Measurements from ENCODE around the gene MAGEB1.

The MAGEB1 gene, protein sequence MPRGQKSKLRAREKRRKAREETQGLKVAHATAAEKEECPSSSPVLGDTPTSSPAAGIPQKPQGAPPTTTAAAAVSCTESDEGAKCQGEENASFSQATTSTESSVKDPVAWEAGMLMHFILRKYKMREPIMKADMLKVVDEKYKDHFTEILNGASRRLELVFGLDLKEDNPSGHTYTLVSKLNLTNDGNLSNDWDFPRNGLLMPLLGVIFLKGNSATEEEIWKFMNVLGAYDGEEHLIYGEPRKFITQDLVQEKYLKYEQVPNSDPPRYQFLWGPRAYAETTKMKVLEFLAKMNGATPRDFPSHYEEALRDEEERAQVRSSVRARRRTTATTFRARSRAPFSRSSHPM

GRCh38 chrX:30246769-30247489 lies at the start of gene MAGEB1:
Gene MAGEB1 (plus strand): TSS chrX:30247146. CDS start chrX:30250494, 3,348 bp downstream.
- DNase-seq (ENCODE audit: extremely low read depth in 1 of 2, low read depth in 1 of 2): no peak

GRCh38 chrX:30212172-30212571 lies 34.8 kb upstream of the MAGEB1 start:
- no peak for DNase-seq (ENCODE audit: extremely low read depth in 1 of 2, low read depth in 1 of 2)

- no peak for DNase-seq (ENCODE audit: extremely low read depth in 1 of 2, low read depth in 1 of 2)
Measured at GRCh38 chrX:30215357-30215843, 31.5 kb upstream of the MAGEB1 start, which contains the start of gene MAGEB2. Gene MAGEB2 (plus strand): TSS chrX:30215563. CDS start chrX:30218581, 3,018 bp downstream.

- DNase-seq (ENCODE audit: extremely low read depth in 1 of 2, low read depth in 1 of 2): no peak
Measured at GRCh38 chrX:30217465-30217864, 29.5 kb upstream of the MAGEB1 start.

- DNase-seq (ENCODE audit: extremely low read depth in 1 of 2, low read depth in 1 of 2): no peak
Measured at GRCh38 chrX:30219372-30219771, 27.6 kb upstream of the MAGEB1 start.

DNA sequence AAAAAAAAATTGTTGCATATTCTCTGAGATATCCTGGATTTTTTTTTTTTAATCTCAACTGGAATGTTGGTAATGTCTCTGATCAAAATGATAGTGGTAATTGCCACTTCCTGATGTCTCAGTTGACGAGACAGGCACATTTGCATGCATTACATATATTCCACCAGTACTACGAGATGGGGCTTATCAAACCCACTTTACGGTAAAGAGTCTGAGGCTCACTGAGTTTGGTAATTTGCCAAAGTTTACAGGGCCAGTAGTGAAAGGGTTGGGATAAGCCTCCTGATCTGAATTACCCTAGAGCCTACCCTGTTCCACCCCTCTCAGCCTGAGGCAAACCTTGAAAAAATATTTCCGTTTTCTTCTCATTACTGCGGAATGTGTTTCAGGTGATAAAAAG lies 26.3 kb upstream of the MAGEB1 start:
- DNase-seq (ENCODE audit: extremely low read depth in 1 of 2, low read depth in 1 of 2): no peak

GRCh38 chrX:30224536-30224935 lies 22.4 kb upstream of the MAGEB1 start:
- DNase-seq (ENCODE audit: extremely low read depth in 1 of 2, low read depth in 1 of 2): no peak

- no peak for DNase-seq (ENCODE audit: extremely low read depth in 1 of 2, low read depth in 1 of 2)
Measured at GRCh38 chrX:30228526-30228925, 18.4 kb upstream of the MAGEB1 start.

GRCh38 chrX:30230395-30230794 lies 16.6 kb upstream of the MAGEB1 start, which contains the start of gene MAGEB3:
Gene MAGEB3 (plus strand): TSS chrX:30230657. CDS start chrX:30235925, 5,268 bp downstream.
- DNase-seq (ENCODE audit: extremely low read depth in 1 of 2, low read depth in 1 of 2): no peak

DNA sequence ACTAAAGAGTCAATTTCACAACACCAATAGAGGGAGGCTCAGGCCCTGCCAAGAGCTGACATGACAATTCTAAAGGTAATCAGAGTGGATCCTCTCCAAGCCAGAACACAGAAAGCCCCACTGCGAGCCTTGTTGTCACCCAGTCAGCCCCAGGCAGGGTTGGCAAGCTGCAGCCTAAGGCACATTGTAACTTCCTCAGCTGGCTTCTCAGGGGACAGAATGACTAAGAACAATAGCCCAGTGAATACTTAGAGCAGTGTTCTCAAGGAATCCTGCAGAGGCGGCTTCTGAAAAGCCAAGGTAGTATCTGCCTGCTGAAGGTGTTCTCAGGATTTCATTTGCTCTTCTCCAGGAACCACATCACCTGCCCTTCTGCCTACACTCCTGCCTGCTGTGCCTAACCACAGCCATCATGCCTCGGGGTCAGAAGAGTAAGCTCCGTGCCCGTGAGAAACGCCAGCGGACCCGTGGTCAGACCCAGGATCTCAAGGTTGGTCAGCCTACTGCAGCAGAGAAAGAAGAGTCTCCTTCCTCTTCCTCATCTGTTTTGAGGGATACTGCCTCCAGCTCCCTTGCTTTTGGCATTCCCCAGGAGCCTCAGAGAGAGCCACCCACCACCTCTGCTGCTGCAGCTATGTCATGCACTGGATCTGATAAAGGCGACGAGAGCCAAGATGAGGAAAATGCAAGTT lies 5.1 kb upstream of the MAGEB1 start, which contains the start of gene MAGEB4:
Gene MAGEB4 (plus strand): TSS at position 277 of the 692 bp plus-strand sequence. CDS start 136 bp downstream, at position 413.
- DNase-seq (ENCODE audit: extremely low read depth in 1 of 2, low read depth in 1 of 2): no peak

GRCh38 chrX:30248854-30249253 lies 1.9 kb downstream of the MAGEB1 start:
- DNase-seq (ENCODE audit: extremely low read depth in 1 of 2, low read depth in 1 of 2): no peak

DNA sequence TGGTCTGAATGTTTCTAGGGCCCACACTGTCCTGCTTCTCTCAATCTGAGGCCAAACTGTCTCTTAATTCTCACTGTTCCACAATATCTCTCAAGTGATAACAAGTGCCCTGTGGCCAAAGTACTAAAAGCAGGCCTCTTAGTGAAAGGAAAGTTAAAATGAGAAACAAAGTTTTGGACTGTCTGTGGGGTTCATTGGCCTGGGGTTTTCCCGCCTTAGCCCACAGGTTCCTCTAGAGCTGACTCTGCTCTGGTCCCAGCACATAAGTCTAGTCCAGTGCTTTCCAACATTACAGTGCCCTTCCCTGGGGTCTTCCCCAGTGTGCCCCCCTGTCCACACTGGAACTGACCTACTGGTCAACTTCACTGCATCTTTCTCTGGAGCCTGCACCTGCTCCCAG lies 6.3 kb downstream of the MAGEB1 start:
- no peak for DNase-seq (ENCODE audit: extremely low read depth in 1 of 2, low read depth in 1 of 2)

DNA sequence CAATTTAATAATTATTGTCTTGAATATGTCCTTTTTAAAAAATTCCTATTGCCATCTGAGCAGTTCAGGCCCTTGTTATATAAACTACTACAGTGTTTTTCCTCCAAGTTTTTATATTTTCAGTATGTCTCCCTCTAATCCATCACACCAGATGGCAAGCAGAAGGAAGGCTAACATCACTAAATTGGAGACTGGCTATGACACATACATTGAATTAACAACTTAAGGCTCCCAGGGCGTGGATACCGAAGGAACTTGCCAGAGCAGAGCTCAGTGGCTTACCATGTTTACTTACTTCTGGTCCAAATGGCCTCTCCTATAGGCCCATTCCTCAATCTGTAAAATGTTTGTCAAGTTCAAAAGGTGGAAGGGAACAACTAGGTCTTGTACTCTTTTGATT lies 13.0 kb downstream of the MAGEB1 start:
- no peak for DNase-seq (ENCODE audit: extremely low read depth in 1 of 2, low read depth in 1 of 2)

- no peak for DNase-seq (ENCODE audit: extremely low read depth in 1 of 2, low read depth in 1 of 2)
Measured at GRCh38 chrX:30261012-30261411, 14.1 kb downstream of the MAGEB1 start.

- DNase-seq (ENCODE audit: extremely low read depth in 1 of 2, low read depth in 1 of 2): no peak
Measured at GRCh38 chrX:30262763-30263162, 15.8 kb downstream of the MAGEB1 start.

GRCh38 chrX:30270639-30271038 lies 23.7 kb downstream of the MAGEB1 start:
- DNase-seq (ENCODE audit: extremely low read depth in 1 of 2, low read depth in 1 of 2): no peak

- no peak for DNase-seq (ENCODE audit: extremely low read depth in 1 of 2, low read depth in 1 of 2)
Measured at GRCh38 chrX:30275498-30275897, 28.6 kb downstream of the MAGEB1 start.

- DNase-seq (ENCODE audit: extremely low read depth in 1 of 2, low read depth in 1 of 2): no peak
Measured at GRCh38 chrX:30278365-30278764, 31.4 kb downstream of the MAGEB1 start.

DNA sequence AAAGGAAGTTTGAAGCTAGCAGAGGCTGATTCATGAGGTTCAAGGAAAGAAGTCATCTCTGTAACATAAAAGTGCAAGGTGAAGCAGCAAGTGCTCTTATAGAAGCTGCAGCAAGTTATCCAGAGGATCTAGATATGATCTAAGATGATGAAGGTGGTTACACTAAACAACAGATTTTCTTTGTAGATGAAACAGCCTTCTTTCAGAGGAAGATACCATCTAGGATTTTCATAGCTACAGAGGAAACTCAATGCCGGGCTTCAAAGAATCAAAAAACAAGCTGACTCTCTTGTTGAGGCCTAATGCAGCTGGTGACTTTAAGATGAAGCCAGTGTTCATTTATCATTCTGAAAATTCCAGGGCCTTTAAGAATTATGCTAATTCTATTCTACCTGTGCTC lies 33.5 kb downstream of the MAGEB1 start:
- no peak for DNase-seq (ENCODE audit: extremely low read depth in 1 of 2, low read depth in 1 of 2)

- DNase-seq (ENCODE audit: extremely low read depth in 1 of 2, low read depth in 1 of 2): no peak
Measured at GRCh38 chrX:30282527-30282926, 35.6 kb downstream of the MAGEB1 start.

Data from activated CD8-positive, alpha-beta memory T cell treated with anti-CD3 and anti-CD28 coated beads for 1 hour (primary cell).